GM21576 (cell line): ENCODE measurements around the gene KIRREL3.

Experiments used
- ATAC-seq: cut with Tn5 transposase; IDR thresholded peaks from one replicate; pipeline ENCODE4 v1.9.1; 2021; ENCODE audit warnings: mild to moderate bottlenecking, moderate library complexity; ENCODE audit not compliant: unreplicated experiment

Gene KIRREL3

GRCh38 chr11:126918556-126918955, 82.0 kb downstream of the KIRREL3 start:
- no peak for ATAC-seq

GRCh38 chr11:126917531-126918204, 82.9 kb downstream of the KIRREL3 start:
- peak; percentile 93 for ATAC-seq

GRCh38 chr11:126915430-126915829, 85.1 kb downstream of the KIRREL3 start:
- no peak for ATAC-seq

- no peak for ATAC-seq
Observed at GRCh38 chr11:126914941-126915340, 85.6 kb downstream of the KIRREL3 start.

GRCh38 chr11:126914166-126914565, 86.4 kb downstream of the KIRREL3 start:
- ATAC-seq = no peak

GRCh38 chr11:126904520-126904919, 96.0 kb downstream of the KIRREL3 start:
- no peak for ATAC-seq

- no peak for ATAC-seq
Observed at GRCh38 chr11:126901783-126902182, 98.8 kb downstream of the KIRREL3 start.

GRCh38 chr11:126899961-126900748, 100.4 kb downstream of the KIRREL3 start:
- no peak for ATAC-seq

GRCh38 chr11:126898802-126899201, 101.8 kb downstream of the KIRREL3 start:
- no peak for ATAC-seq

- no peak for ATAC-seq
Observed at GRCh38 chr11:126897430-126897829, 103.1 kb downstream of the KIRREL3 start.

- ATAC-seq = no peak
Observed at GRCh38 chr11:126896025-126896424, 104.5 kb downstream of the KIRREL3 start.

GRCh38 chr11:126893796-126894195, 106.8 kb downstream of the KIRREL3 start:
- ATAC-seq = no peak

- no peak for ATAC-seq
Observed at GRCh38 chr11:126892756-126893155, 107.8 kb downstream of the KIRREL3 start.

GRCh38 chr11:126891556-126892217, 108.9 kb downstream of the KIRREL3 start:
- ATAC-seq = no peak

- ATAC-seq = no peak
Observed at GRCh38 chr11:126890561-126890960, 110.0 kb downstream of the KIRREL3 start.

- no peak for ATAC-seq
Observed at GRCh38 chr11:126888115-126888712, 112.4 kb downstream of the KIRREL3 start.

GRCh38 chr11:126886636-126887035, 113.9 kb downstream of the KIRREL3 start:
- no peak for ATAC-seq

GRCh38 chr11:126886085-126886484, 114.5 kb downstream of the KIRREL3 start:
- no peak for ATAC-seq

- no peak for ATAC-seq
Observed at GRCh38 chr11:126884594-126884993, 116.0 kb downstream of the KIRREL3 start.

- no peak for ATAC-seq
Observed at GRCh38 chr11:126884192-126884591, 116.4 kb downstream of the KIRREL3 start.

GRCh38 chr11:126880872-126881271, 119.7 kb downstream of the KIRREL3 start:
- ATAC-seq = no peak
